Head of caudate nucleus (tissue), 42 donors: Measurements from ENCODE around the gene CPE.

ENCODE experiments used
- DNase-seq, 42 donors: peaks; one replicate each; pipeline versions ENCODE4 v3.0.0 to v3.0.0-alpha.2; 2020 to 2021; ENCODE audit warnings: mixed read lengths in 7 of 42
- intact Hi-C: fragments of 100-400 bp; cut with DNase I; formaldehyde crosslinking; loops from one replicate; pipeline ENCODE4 v1.15.0; 2022

The CPE gene

DNA sequence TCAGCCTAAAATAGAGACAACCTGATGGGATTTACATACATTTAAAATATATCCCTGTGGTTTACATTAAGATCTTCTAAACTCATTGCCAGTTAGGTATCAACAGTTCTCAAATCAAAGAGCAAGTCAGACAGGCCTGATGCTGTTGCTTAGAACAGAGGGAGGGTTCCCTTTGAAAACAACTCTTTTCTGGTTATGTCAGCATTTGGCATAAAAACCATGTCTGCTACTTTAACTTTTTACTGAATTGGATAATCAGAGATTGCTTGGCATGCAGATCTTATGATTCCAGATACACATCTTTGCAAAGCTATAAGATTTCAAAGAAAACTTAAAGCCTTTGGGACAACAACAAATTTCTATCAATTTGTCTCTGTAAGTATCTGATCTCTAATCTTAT is 140.8 kb downstream of the CPE start:
- intact Hi-C loops: no loop called here
- no peak for DNase-seq

DNA sequence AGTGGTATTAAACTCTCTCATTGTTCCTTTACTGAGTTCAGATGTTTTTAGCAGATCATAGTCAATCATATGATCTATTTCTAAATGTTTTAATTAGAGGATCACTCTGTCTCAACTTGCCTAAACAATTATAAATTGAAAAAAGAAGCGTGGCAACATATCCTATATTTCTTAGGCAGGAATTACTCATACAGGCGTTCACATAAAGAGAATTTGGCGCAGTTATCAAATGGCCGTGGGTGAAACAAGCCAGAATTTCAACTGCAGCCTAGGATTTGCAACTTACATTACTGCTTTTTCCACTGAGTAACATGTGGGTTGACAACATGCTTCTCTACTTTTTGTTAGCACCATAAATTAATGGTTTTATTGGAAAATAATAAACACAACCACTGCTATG is 141.3 kb downstream of the CPE start:
- intact Hi-C loops: no loop called here
- no peak for DNase-seq

- intact Hi-C loops: no loop called here
Measured at GRCh38 chr4:165522050-165522449, 143.2 kb downstream of the CPE start.

GRCh38 chr4:165524532-165525190 is 145.9 kb downstream of the CPE start:
- no peak for DNase-seq
- intact Hi-C loops: no loop called here

More at GRCh38 chr4:165522050-165522449, 143.2 kb downstream of the CPE start:
- DNase-seq: no peak

DNA sequence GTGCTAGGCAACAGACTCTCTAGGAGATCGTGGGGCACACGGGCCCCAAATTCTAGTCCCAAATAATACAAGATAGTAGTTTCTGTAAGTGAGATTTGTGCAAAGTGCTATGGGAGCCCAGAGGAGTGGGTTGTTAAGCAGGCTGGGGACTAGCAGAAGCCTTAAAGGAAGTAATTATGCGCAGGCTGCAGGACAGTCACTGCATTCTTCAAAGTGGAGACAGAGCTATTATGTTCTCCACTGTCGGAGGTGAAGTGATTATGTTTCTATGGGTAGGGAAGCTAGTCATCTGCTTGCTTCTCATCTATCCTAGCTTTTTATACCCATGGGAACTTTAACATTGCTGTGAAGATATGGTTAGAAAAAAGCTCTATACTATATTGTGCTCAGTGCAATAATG is 154.2 kb downstream of the CPE start:
- no peak for DNase-seq
- intact Hi-C loops: no loop called here

DNA sequence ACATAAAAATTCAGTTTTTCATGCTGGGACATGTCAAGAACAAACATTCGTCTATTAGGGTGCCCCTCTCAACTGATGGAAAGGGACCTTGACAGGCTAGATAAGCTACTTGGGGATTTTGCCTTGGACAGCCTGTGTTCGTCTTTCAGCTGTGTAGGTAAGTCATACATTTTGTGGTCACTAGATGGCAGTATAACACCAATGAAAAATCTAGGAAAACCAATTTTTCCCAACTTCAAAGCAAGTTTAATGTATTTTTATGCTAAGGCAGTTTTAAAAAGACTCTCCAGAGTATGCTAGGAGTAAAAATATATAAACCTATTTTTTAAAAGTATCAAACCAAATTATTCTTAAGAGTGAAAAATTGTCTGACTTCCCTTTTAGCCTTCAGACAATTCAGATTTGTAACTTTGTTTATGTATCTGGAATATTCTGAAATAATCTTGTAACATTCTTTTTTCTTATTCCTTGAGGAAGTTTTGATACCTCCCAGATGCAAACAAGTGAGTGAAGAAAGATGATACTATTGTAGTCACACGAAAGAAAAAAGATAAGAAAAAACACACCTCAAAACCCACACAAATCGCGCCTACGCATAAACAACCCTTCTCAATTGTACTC is 158.3 kb downstream of the CPE start:
- intact Hi-C loops: loop anchor here (5.0 kb wide), 1 partner anchor 550 kb away; no protein-coding TSS in a partner anchor
- peak in 4 of 42 donors; percentile 3 to 50 (median 8) for DNase-seq

DNA sequence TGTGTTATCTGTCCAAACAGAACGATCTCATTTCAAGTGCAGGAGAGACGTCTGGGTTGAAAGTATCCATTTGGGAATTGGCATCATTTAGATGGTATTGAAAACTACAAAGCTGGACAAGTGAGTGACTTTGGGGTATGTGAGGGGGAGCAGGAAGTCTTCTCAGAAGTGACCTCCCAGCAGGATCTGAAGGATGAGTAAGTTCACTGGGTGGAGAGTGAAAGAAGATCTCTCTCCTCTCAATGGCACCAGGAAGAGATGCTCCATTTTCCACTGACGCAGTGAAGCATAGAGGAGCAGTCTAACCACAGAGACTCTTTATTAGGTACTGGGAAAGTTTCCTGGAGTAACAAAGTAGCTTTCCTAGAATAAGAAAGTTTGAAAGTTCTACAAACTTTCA is 161.0 kb downstream of the CPE start:
- DNase-seq: no peak
- intact Hi-C loops: loop anchor here (5.0 kb wide), 1 partner anchor 548 kb away; no protein-coding TSS in a partner anchor

DNA sequence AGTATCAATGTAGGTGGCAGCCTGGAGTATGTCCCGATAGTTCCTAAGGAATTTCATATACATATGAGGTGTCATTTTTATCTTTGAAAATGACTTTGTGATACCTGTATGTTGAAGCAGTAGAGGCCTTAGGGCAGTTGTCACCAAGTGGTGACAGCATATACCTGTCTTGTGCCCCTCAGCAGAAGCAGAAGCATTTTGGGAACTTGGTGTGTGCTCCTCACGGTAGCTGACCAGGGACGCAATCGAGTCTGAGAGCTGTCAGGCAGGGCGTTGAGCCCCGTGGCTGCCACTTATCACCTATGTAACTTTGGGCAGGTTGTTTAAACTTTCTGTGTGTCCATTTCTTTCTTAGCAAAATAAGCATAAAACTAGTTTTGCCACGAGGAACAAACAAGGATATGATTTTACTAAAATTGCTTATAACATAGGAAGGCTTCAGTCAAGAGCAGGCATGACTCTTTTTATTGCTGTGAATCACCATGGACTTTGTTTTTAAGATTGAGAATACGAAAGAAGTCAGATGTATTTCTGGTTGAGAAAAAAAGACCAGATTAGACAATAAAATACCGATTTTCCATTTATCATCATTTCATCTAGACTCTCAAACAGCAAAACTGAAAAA is 161.5 kb downstream of the CPE start:
- intact Hi-C loops: no loop called here
- no peak for DNase-seq

GRCh38 chr4:165541851-165542459 is 163.1 kb downstream of the CPE start:
- intact Hi-C loops: no loop called here
- DNase-seq: no peak

- DNase-seq: no peak
- intact Hi-C loops: no loop called here
Measured at GRCh38 chr4:165542476-165542875, 163.7 kb downstream of the CPE start.
